Pericardium fibroblast (primary cell): ENCODE results near the gene ANKRD20A1. TPM values are rescaled to one million over a fixed set of nuclear protein-coding genes. Genes with fewer than 3 reads are reported as not detected.

ENCODE experiments used
- total RNA-seq: library from RNA; depleted of rRNA; stranded (reverse); fragments of >200 nt; gene quantifications from 2 replicates; pipeline ENCODE4 v1.2.3, GENCODE V29; 2015

The ANKRD20A1 gene
- total RNA-seq = 0.17 TPM in 1 of 2 replicates, not detected in the other

DNA sequence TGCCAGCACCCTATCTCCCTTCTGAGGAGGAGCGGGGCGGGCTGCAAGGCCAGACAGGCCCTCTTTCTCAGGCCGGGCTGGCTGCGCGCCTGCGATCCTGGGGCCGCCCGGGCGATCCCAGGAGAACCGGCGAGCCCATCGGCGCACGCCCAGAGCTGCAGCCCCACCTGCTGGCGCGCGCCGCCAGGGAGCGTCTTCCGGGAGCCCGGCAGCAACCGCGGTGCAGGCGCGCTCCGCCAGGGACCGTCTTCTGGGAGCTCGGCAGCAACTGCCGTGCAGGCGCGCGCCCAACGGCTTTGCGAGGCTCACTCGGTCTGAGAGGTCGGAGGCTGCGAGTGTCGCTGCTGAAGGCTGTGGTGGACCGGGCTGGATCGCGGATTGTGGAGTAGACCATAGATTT is at the start of gene ANKRD20A1:
ANKRD20A1 (plus strand) TSS at position 61 of the 400 bp plus-strand sequence. CDS start 496 bp downstream, outside the sequence.

